Measurements from ENCODE around the gene RIOK1.
"Not testable (repeated sequence)": the region's sequence is repeated elsewhere in the genome, so short reads cannot be mapped to it uniquely, and the experiment has no call there.

The RIOK1 gene

DNA sequence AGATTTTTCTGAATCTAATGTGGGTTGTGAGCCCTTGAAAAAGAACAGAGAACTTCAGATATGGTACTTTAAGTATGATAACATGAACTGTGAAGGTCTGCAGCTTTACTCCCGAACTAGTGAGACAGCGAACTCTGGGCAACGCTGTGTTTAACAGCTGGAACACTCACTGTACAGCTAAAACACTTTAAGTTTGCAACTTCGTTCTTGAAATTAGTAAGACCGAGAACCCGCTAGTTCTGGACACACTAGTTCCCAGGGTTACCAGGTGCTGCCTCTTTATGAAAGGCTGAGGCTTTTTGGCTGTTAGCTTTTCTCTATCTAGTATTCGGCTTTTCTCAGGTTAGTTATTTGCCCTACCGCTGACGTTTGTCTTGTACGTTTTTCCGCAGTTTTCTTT lies 52.9 kb downstream of the RIOK1 start:
- no peak for DNase-seq

DNA sequence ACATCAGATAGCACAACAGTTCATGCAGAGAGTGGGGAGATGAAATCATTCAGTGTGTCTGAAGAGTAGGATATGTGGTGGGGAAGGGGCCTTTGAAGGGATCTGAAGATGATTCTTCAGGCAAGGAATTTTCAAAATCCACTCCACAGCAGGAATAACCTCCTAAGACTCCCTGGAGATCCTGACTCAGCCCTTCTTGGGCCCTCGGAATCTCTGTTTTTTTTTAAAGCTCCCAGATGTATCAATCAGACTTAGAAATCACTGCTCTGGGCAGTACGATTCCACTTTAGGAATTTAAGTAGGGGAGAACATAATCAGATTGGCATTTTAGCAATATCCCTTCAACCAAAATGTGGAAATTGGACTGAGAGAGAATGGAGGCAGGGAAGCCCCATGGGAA lies 55.5 kb downstream of the RIOK1 start:
- no peak for DNase-seq

DNA sequence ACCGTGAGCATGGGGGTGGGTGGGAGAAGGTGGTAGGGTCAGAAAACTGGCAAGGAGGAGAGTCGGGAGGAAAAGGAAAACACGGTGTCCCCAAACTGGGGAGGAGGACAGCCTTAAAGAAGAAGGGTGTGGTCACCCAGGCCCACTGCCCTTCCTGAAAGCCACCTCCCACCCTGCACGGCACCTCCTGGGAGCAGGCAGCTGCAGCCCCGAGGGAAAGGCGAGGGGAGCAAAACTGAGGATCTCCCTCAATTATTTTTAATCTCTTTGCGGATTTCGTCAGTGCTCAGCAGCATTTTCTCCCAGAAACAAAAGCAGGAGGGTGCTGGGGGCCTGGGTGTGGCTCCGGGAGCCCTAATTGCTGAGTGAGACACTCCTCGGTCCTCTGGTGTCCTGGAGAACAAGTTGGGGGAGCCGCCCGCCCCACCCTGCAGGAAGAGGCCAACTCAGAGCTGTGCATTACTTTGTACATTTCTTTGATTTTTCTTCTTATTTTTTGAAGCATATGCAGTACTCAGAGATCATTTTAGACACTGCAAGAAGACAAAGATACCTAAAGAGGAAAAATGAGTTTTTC lies 56.4 kb downstream of the RIOK1 start:
- no peak for DNase-seq

DNA sequence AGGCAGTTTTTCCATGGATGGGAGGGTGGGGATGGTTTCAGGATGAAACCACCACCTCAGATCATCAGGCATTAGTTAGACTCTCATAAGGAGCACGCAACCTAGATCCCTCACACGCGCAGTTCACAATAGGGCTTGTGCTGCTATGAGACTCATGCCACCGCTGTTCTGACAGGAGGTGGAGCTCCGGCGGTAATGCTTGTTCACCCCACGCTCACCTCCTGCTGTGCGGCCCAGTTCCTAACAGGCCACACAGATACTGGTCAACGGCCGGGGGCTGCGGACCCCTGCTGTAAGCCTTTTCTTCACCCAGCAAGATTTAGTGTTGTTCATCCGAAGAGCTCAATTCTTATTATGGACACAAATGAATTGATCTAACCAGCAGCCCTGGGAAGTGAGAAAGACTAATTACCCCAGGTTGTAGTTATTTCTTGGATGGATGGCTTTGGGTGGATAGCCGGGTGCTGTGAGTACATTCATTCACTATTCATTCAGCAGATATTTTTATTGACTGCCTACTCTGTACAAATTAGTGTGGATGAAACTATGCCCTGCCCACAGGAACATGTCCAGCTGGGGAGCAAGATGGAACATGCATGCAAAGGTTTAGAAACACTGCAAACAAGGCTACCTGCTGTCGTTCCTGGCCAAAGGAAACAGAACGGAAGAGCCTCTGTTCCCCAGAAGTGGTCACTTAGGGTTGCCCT lies 57.2 kb downstream of the RIOK1 start:
- DNase-seq: no peak

DNA sequence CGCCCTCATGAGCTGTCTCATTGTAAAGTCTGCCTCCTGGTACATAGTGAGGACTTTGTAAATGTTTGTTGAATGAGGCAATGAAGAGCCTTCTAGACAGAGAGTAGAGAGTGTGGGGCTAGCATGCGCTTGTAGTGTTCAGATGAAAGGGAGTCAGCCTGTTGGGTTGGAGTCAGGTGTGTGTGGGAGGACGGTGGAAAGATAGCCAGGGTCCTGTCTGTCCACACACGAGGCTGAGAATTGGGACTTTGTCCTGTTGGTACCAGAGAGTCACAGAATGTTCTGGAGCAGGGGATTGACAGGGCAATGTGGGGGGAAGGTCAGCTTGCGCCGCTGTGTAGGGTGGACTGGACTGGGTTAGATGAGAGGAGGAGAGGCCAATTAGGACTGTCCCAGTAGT lies 58.6 kb downstream of the RIOK1 start:
- no peak for DNase-seq

DNA sequence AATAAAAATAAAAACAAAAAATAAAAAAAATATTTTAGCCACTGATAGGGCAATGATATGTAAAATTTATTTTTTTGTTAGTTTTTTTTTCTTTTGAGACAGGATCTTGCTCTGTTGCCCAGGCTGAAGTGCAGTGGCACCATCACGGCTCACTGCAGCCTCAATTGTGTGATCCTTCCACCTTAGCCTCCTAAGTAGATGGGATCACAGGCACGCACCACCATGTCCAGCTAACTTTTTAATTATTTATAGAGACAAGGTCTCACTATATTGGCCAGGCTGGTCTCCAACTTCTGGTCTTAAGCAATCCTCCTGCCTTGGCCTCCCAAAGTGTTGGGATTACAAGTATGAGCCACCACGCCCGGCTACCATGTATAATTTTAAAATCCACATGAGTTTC lies 59.4 kb downstream of the RIOK1 start:
- DNase-seq: no peak

DNA sequence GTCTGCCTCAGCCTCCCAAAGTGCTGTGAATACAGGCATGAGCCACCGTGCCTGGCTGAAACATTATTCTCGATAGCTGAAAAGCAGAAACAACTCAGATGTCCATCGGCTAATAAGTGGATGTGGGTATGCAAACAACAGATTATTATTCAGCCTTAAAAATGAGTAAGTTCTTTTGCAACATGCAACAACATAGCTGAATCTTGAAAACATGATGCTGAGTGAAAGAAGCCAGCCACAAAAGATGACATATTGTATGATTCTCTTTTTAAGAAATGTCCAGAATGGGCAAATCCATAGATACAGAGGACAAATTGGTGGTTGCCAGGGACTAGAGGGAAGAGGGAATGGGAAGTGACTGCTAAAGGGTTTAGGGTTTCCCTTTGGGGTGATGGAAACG lies 61.7 kb downstream of the RIOK1 start:
- no peak for DNase-seq

DNA sequence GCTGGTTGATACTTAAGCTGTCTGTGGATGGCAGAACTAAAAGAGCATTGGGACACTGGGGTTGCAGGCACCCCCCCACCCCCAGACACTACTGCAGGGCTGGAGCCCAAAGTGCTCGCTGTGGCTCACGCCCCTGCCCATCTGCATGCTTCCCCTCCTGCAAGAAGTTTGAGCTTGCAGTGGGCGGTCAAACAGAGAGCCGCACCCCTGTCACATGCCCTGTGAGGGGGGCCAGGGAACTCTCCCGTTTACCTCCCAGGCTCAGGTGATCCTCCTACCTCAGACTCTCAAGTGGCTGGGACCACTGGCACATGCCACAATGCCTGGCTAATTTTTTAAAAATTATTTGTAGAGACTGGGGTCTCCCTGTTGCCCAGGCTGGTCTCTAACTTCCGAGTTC lies 63.3 kb downstream of the RIOK1 start:
- DNase-seq: no peak

DNA sequence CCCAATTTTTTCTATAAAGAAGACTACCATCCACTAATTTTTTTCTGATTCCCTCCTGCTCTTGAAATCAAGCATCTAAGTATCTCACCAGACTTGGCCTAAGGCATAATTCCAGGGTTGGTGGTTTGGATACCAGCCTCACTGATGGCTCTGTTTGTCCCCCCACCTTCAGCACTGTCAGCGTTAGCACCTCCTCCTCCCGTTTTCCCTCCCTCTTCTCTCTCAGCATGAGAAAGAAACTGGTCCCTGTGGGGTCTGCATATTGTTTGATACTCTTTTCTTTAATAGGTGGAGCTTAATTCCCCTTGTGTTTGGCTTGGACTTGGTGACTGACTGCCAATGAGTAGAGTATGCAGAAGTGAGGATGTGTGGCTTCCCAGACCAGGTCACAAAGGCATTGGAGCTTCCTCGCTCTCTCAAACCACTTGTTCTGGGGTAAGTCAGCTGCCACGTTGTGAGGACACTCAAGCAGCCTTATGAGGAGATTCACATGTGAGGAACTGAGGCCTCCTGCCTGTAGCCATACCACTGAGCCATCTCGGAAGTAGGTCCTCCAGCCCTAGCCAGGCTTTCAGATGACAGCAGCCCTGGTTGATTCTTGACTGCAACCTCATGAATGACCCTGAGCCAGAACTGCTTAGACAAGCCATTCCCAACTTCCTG lies 65.2 kb downstream of the RIOK1 start:
- no peak for DNase-seq

DNA sequence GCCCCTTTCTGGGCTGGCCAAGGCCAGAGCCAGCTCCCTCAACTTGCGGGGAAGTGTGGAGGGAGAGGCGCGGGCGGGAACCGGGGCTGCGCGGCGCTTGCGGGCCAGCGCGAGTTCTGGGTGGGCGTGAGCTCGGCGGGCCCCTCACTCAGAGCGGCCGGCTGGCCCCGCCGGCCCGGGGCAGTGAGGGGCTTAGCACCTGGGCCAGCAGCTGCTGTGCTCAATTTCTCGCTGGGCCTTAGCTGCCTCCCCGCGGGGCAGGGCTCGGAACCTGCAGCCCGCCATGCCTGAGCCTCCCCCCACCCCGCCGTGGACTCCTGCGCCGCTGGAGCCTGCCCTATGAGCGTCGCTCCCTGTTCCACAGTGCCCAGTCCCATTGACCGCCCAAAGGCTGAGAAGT lies 66.7 kb downstream of the RIOK1 start:
- not testable (repeated sequence) for DNase-seq

DNA sequence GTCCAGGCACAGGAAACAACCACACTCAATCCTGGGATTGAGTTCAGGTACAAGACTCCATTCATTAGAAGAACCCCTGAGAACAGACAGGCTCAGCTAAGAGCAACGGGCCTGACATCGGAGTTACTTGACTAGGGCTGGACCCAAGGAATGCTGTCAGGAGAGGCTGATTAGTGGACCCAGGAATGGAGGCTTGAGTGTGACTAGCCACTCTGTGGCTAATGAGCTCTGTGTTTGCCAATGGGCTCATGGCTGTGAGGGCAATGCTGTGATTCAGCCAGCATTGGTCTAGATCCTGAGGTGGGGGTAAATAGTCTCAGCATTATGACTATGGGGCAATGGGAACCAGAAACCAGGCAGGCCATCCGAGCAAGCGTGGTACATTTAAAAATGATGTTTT lies 71.8 kb downstream of the RIOK1 start:
- DNase-seq: peak; percentile 90

DNA sequence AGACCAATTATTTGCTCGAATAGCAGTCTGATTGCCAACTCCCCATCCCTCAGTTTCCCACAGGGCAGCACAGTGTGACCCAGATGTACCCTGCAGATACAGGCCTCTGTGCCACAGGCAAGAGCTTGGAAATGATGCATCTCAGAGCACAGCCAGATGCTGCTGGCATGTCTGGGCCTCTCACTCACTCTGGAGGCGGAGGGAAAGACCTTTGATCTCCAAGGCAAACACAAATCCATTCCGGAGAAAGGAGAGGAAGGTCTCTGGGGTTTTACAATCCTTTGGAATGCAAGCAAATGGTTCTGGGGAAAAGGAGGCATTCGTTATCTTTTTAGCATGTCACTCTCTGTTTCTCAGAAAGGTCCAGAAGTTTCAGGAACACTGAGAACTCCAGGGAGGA lies 74.2 kb downstream of the RIOK1 start:
- DNase-seq: peak; percentile 97

DNA sequence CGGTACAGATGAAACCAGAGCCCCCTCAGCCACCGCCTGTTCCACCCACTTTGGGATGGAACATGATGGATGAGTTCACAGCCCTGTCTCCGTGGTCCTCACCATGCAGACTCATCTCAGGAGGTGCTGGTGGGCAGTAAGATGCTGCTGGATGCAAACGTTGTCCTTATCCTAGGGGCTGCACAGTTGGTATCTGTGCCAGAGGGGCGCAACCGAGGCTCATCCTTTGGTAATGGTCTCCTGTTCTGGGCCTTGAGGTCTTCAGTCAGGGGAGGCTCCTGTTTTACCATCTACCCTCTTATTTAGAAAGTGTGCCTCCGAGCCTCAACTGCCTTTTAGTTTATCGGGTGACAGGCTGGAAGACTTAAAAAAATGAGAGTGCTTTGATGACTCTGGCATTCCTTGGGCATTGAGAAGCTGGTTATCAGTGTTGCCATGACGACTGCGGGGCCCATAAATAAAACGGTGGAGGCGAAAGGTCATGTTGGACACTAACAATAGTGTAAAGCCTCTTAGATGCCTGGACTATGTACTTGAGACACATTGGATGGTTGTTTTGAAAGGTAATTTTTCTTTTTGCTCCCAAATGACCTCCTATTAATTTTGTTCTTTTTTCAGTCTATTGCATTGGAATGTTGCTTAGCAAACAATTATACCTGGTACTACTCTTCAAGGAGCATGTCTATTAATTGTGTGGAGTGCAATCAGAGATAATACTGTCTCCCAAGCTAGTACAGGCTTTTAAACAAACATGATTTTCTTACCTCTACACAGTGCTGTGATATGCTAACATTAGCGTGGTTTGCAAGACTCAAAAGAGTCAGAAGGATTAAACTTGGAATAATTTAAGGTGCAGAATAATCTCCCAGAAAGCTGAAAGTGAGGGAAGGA lies 77.6 kb downstream of the RIOK1 start:
- peak; percentile 86 for DNase-seq
